GM18517 (cell line): ENCODE results near the gene TBX10.

Source experiments
- ATAC-seq: cut with Tn5 transposase; IDR thresholded peaks from one replicate; pipeline ENCODE4 v1.9.1; 2021; ENCODE audit warnings: mild to moderate bottlenecking, moderate library complexity; ENCODE audit not compliant: unreplicated experiment

TBX10 gene

DNA sequence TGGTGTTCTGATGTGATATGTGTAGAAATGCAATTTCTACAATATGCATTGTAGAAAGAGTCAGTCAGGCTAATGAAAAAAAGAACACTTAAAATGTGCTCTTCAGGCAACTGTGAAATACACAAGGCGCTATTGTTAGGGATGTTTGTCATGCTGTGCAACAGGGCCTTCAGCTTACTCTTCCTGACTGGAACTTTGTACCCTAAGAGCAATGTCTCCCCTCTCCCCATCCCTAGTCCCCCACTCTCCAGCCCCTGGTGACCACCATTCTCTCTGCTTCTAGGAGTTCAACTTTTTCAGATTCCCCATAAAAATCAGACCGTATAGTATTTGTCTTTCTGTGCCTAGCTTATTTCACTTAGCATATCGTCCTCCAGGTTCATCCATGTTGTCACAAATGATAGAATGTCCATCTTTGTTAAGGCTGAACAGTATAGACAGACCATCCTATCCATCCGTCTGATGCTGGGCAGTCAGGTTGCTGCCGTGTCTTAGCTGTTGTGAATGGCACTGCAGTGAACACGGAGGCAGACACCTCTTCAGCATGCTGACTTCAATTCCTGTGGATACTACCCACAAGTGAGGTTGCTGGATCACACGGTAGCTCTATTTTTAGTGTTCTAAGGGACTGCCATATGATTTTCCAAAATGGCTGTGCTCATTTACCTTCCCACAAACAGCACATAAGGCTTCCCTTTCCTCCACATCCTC, 22.2 kb downstream of the TBX10 start:
- no peak for ATAC-seq

DNA sequence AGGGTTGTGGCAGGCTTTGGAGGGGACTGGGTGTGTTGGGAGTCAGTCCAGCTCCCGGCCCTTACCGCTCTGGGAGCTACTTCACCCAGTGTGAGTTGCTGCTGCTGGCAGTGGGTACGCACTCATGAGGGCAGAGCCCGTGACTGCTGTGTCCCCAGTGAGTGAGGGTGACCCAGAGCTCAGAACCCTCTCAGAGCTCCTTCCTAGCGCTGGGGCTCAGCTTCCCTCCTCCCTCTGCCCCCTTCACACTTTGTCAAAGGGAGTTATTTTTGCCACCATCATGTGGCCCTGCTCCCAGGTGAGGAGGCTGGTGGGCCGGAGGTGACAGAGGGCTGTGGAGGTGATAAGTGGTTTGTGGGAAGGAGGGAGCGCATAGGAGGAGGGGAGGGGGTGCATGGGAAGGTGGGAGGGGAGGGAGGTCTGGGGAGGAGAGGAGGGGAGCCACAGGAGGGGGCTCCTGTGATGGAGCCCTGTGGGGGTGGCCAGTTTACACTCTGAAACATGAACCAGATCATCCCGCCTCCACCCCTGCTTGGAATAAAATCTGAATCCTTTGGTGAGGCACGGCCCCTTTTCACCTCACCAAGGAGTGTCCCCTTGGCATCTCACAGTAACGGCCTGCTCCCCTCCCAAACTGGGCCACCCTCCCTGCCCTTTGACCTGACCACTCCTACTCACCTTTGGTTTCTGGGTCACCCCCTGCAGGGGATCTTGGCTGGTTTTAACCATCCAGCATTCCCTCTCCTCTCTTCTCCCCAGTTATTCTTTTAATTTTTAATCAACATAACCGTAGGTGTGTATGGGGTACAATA, 22.9 kb downstream of the TBX10 start:
- ATAC-seq, result no peak

DNA sequence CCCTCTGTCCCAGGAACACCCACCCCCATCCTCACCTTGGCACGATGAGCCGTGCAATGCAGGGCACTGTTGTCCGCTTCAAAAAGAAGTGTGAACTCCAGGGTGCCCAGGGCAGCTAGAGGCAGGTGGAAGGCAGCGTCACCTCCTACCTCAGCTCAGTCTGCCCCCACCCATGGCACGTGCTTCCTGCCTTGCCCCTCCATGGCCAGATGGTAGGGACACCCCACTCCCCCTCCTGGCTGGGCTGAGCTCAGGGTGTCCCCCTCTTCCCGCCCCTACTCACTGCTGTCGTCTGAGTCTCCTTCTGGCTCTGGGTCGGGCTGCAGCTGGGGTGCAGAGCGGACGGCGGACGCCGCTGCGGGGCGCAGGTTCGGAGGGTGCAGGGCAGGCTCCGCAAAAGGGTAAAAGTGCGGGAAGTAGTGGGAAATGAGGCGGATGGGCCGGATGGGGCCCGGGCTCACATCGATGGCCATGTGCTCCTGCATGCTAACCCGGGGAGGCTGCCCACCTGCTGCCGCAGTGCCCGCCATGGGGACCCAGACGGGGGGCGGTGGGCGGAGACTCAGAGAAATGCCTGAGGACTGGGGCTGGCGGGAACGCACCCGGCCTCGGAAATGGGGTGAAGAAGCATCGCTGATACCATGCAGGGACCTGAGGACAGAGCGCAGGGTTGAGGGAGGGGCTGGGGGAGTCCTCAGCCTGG, 23.7 kb downstream of the TBX10 start:
- ATAC-seq, result no peak

DNA sequence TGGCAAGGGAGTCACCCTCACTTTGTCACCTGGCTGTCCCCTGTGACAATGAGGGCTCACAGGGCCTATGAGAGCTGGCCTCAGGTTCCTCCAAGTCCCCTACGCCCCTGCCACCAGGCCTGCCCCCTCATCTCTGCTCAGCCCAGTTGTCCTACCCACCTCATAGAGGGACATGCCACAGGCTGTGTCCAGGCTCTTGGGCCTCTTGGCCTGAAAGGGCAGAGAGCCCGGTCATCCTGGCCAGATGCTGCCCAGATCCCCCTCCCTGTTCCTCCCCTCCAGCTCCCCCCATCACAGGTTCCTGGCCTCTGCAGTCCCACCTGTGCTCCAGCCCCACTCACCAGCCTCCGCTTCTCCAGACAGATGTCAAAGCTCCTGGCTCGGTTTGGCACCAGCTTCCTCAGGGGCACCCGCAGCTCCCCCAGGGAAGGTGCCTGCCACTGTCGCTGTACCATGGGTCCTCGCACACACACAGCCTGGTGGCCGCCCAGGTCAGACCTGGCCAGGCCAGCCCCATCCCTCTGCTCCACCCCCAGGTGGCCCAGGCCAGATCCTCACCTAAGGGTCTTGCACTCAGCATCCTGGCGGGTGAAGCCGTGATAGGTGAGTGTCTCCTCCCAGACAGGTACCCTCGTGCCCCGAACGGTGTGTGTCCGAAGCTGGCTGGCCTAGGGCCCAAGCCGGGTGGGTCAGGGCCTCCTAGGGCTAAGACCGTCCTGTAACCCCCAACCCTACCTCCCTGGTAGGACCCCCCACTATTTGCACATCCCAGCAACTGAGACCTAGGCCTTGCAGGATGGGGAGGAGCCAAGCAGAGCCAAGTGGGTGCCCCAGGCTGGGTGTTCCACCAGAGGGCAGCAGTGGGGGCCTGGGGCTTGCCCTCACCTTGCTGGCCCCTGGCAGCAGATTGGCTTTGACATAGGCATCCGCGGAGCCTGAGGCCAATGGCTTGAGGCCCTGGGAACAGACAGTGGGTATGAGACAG, 24.5 kb downstream of the TBX10 start:
- ATAC-seq, result no peak

GRCh38 chr11:67613960-67614715, 25.4 kb downstream of the TBX10 start:
- peak; percentile 75 for ATAC-seq

DNA sequence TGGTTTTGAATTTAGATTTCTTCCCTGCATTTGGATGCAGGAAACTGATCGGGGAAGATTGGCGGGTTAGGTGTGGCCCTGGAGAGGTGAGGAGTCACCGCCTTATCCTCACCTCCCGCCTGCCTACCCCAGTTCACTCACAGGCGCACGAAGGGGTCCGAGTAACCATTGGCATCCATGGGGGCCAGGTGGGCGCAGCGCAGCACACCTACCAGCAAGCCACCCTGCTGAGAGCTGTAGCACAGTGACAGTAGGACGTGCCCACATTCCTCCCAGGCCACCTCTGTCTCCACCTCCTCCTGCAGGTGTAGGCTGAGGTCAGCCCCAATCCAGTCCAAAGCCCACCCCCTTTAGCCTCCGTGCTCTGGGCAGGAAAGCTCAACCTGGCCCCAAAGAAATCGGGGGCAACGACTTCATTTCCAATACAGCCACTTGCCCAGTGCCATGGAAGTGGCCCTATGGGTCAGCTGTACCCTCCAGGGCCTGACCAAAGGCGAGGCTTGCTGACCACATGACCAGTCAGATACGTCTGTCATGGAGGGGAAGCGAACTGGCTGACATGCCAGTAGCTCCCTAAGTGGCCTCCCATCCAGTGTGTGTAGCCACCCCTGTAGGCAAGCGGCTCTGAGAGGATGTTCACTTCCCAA, 26.1 kb downstream of the TBX10 start:
- no peak for ATAC-seq

GRCh38 chr11:67612751-67613150, 26.8 kb downstream of the TBX10 start:
- no peak for ATAC-seq

- ATAC-seq, result no peak
Observed at GRCh38 chr11:67611704-67612587, 27.6 kb downstream of the TBX10 start.

- ATAC-seq, result no peak
Observed at GRCh38 chr11:67611165-67611564, 28.4 kb downstream of the TBX10 start.

- ATAC-seq, result no peak
Observed at GRCh38 chr11:67610302-67610868, 29.2 kb downstream of the TBX10 start.

DNA sequence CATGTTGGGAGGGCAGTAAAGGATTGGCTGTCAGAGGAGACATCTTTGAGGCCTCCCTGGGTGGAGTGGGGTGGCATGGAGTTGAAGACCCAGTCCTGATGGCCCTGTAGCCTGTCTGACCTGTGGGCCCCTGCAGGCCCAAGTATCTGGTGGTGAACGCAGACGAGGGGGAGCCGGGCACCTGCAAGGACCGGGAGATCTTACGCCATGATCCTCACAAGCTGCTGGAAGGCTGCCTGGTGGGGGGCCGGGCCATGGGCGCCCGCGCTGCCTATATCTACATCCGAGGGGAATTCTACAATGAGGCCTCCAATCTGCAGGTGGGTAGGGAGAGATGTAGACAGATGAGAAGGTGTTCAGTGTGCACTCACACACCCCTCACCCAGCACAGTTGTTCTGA, 30.2 kb downstream of the TBX10 start:
- ATAC-seq, result no peak

GRCh38 chr11:67608486-67608885, 31.1 kb downstream of the TBX10 start:
- no peak for ATAC-seq

DNA sequence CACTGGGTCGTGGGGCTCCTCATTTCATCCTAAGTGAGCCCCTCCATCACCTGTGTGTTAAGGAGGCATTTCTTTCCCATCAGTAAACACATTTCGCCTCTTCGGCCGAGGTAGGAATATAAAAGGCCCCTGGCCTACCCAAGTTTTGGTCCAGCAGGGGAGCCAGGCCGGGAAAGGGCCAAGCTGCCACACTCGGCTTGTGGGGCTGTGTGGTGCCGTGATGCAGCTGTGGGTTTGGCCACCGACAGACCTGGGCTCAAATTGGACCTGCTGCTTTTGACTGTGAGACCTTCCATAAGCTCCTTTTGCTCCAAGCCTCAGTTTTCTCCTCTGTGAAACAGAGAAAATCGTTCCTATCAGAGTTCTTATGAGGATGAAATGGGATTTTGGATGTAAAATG, 32.1 kb downstream of the TBX10 start:
- ATAC-seq, result no peak

- ATAC-seq, result peak; percentile 93
Observed at GRCh38 chr11:67606492-67607295, 32.9 kb downstream of the TBX10 start, which contains the start of gene NDUFV1. NDUFV1 (plus strand) TSS chr11:67606936; CDS start chr11:67607005, 69 bp downstream.

- ATAC-seq, result no peak
Observed at GRCh38 chr11:67606093-67606491, 33.5 kb downstream of the TBX10 start.

GRCh38 chr11:67605231-67606011, 34.1 kb downstream of the TBX10 start:
- ATAC-seq, result no peak
